ENCODE measurements around the gene ARVCF. TPM values are rescaled to one million over a fixed set of nuclear protein-coding genes. Genes with fewer than 3 reads are reported as not detected.

The ARVCF gene
- total and polyA plus RNA-seq, 2 of the 8 experiments (the other 6 are each of a cell fraction or from before 2014, with no cell fraction given): 31.0 to 43.2 TPM

- TF ChIP-seq EZH2 (IDR thresholded peaks at IDR 0.05; ENCODE audit: low read depth, low read length, severe bottlenecking) (no peak), CEBPB (IDR thresholded peaks at IDR 0.05; ENCODE audit: low read depth, low read length) (no peak), CTBP2 (IDR thresholded peaks at IDR 0.05; ENCODE audit: borderline replicate concordance, insufficient read depth, insufficient read length, low read length) (no peak), KDM1A (IDR thresholded peaks at IDR 0.05; ENCODE audit: borderline replicate concordance, low read length) (no peak), MAFK (IDR thresholded peaks at IDR 0.05; ENCODE audit: low read depth, low read length) (no peak), BCL11A (IDR thresholded peaks at IDR 0.05; ENCODE audit: low read depth in 2 of 2, low read length in 2 of 2) (no peak), CREB1 (IDR thresholded peaks at IDR 0.05) (no peak), SIN3A (conservative IDR thresholded peaks at IDR 0.05 in 1 of 2, IDR thresholded peaks at IDR 0.05 in 1 of 2; ENCODE audit: low read depth in 1 of 2, low read length in 2 of 2) (no peak)
- TF ChIP-seq, protein P1, sequence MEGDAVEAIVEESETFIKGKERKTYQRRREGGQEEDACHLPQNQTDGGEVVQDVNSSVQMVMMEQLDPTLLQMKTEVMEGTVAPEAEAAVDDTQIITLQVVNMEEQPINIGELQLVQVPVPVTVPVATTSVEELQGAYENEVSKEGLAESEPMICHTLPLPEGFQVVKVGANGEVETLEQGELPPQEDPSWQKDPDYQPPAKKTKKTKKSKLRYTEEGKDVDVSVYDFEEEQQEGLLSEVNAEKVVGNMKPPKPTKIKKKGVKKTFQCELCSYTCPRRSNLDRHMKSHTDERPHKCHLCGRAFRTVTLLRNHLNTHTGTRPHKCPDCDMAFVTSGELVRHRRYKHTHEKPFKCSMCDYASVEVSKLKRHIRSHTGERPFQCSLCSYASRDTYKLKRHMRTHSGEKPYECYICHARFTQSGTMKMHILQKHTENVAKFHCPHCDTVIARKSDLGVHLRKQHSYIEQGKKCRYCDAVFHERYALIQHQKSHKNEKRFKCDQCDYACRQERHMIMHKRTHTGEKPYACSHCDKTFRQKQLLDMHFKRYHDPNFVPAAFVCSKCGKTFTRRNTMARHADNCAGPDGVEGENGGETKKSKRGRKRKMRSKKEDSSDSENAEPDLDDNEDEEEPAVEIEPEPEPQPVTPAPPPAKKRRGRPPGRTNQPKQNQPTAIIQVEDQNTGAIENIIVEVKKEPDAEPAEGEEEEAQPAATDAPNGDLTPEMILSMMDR (IDR thresholded peaks at IDR 0.05; ENCODE audit: control extremely low read depth in 1 of 3, insufficient read depth in 1 of 3, low read depth in 1 of 3, low read length in 3 of 3): no peak
Observed at GRCh38 chr22:19992481-19992911, 24.1 kb downstream of the ARVCF start (continued).
